Endothelial cell of umbilical vein (primary cell): Measurements from ENCODE around the gene COBLL1. TPM values are rescaled to one million over a fixed set of nuclear protein-coding genes. Genes with fewer than 3 reads are reported as not detected.

Experiments
- BruUV-seq: library from RNA; stranded (reverse); fragments of 400-500 nt; replicated peaks from 2 replicates; lab custom pipeline; 2021; lab: Mats Ljungman, UMichigan
- CTCF ChIA-PET: fragments of 300-600, 350-600 bp; sonication (Branson Sonifier 250); formaldehyde crosslinking; loops from one replicate; lab custom pipeline; 2021; ENCODE audit warnings: antibody characterized with exemption, inconsistent platforms; lab: Charles Lee
- POLR2A ChIA-PET: fragments of 300-600, 350-600 bp; sonication (Branson Sonifier 250); formaldehyde crosslinking; loops from one replicate; lab custom pipeline; 2021; ENCODE audit warnings: antibody characterized with exemption, inconsistent platforms; lab: Charles Lee
- DNase-seq: peaks from one replicate; pipeline ENCODE4 v3.0.0-alpha.2; 2011; ENCODE audit warnings: low read depth, low spot score
- FAIRE-seq: peaks from 2 replicates; lab custom pipeline; 2011; peaks lifted over from hg19 to GRCh38; lab: Jason Lieb, UNC
- H2AFZ ChIP-seq: 2 replicates; pipeline ENCODE4 v1.6.0; 2012; ENCODE audit warnings: low read depth, low read length, control low read depth, inconsistent platforms
- H3K27ac ChIP-seq: 2 replicates; pipeline ENCODE4 v1.5.1; 2011; ENCODE audit warnings: low read depth, mild to moderate bottlenecking, control low read depth, low read length, moderate library complexity; ENCODE audit not compliant: insufficient read depth
- H3K27me3 ChIP-seq, 2 experiments: 2 replicates each; pipeline versions ENCODE4 v1.6.0 to v1.6.1; 2011; ENCODE audit warnings: low read length in 2 of 2, mixed read lengths in 1 of 2; ENCODE audit not compliant: control insufficient read depth in 2 of 2, insufficient read depth in 2 of 2
- H3K36me3 ChIP-seq, 2 experiments: 2 replicates in 1 of 2; 3 replicates in 1 of 2; pipeline ENCODE4 v1.5.1; 2011; ENCODE audit warnings: low read length in 2 of 2, mild to moderate bottlenecking in 1 of 2, moderate library complexity in 1 of 2; ENCODE audit not compliant: control insufficient read depth in 2 of 2, insufficient read depth in 2 of 2; ENCODE audit errors: extremely low read depth in 1 of 2
- H3K4me1 ChIP-seq: 3 replicates; pipeline ENCODE4 v1.5.1; 2011; ENCODE audit warnings: mild to moderate bottlenecking, low read length; ENCODE audit not compliant: control insufficient read depth, insufficient read depth; ENCODE audit errors: extremely low read depth
- H3K4me2 ChIP-seq: 2 replicates; pipeline ENCODE4 v1.6.1; 2011; ENCODE audit warnings: low read length, control low read depth, mixed read lengths; ENCODE audit not compliant: insufficient read depth
- H3K4me3 ChIP-seq, 3 experiments: fragments of 200-600 bp in 1 of 3; sonication (generic), shearing (Covaris generic) in 1 of 3; replicated peaks in 1 of 3; 2 replicates each; pipeline ENCODE4 v1.5.1; 2011 to 2016; ENCODE audit warnings: control low read depth in 3 of 3, low read length in 3 of 3, mild to moderate bottlenecking in 2 of 3, inconsistent platforms in 1 of 3, low read depth in 1 of 3, moderate library complexity in 1 of 3; ENCODE audit not compliant: insufficient read depth in 1 of 3
- H3K79me2 ChIP-seq: 2 replicates; pipeline ENCODE4 v1.6.0; 2012; ENCODE audit warnings: low read length, inconsistent platforms; ENCODE audit not compliant: control insufficient read depth, insufficient read depth
- H3K9ac ChIP-seq: replicated peaks from 2 replicates; pipeline ENCODE3; 2011; ENCODE audit warnings: low read length, control low read depth; ENCODE audit not compliant: insufficient read depth; ENCODE audit errors: extremely low read depth
- H3K9me1 ChIP-seq: replicated peaks from 3 replicates; pipeline ENCODE4 v1.6.0; 2011; ENCODE audit warnings: mild to moderate bottlenecking, low read length; ENCODE audit not compliant: control insufficient read depth, insufficient read depth; ENCODE audit errors: extremely low read depth
- H3K9me3 ChIP-seq: replicated peaks from 2 replicates; pipeline ENCODE4 v1.5.1; 2012; ENCODE audit warnings: low read length, inconsistent platforms; ENCODE audit not compliant: control insufficient read depth, insufficient read depth
- H4K20me1 ChIP-seq: replicated peaks from 2 replicates; pipeline ENCODE3; 2011; ENCODE audit warnings: mild to moderate bottlenecking, low read length; ENCODE audit not compliant: control insufficient read depth, insufficient read depth; ENCODE audit errors: extremely low read depth
- EZH2 ChIP-seq: IDR thresholded peaks from 2 replicates; pipeline ENCODE4 v1.6.1; 2012; ENCODE audit warnings: borderline replicate concordance, low read depth, mild to moderate bottlenecking, moderate library complexity, low read length, inconsistent platforms; ENCODE audit not compliant: severe bottlenecking
- FOS ChIP-seq: IDR thresholded peaks from 2 replicates; pipeline ENCODE4 v1.6.1; 2011; ENCODE audit warnings: mild to moderate bottlenecking, low read length, moderate library complexity, borderline replicate concordance; ENCODE audit not compliant: insufficient read depth
- GATA2 ChIP-seq: IDR thresholded peaks from 2 replicates; pipeline ENCODE4 v1.7.0; 2011; ENCODE audit warnings: low read depth, mild to moderate bottlenecking, moderate library complexity, mixed read lengths, low read length; ENCODE audit not compliant: insufficient read length, insufficient read depth
- JUN ChIP-seq: IDR thresholded peaks from 2 replicates; pipeline ENCODE4 v1.6.1; 2011; ENCODE audit warnings: borderline replicate concordance, low read depth; ENCODE audit not compliant: insufficient read length, insufficient read depth
- MYC ChIP-seq: IDR thresholded peaks from one replicate; pipeline ENCODE4 v1.6.1; 2011; ENCODE audit warnings: mild to moderate bottlenecking, low read depth, low read length
- POLR2A ChIP-seq: IDR thresholded peaks from 2 replicates; pipeline ENCODE4 v1.6.1; 2012; ENCODE audit warnings: low read depth, mild to moderate bottlenecking, control low read depth, low read length
- POLR2AphosphoS5 ChIP-seq: IDR thresholded peaks from 2 replicates; pipeline ENCODE4 v1.6.1; 2012; ENCODE audit warnings: low read depth, mild to moderate bottlenecking, control low read depth, low read length, moderate library complexity; ENCODE audit not compliant: insufficient read depth
- dilution Hi-C: fragments of 300-500 bp; cut with MboI; formaldehyde crosslinking; loops from one replicate; pipeline ENCODE4 v1.15.0; 2019; ENCODE audit warnings: low sequenced_read_pairs; ENCODE audit not compliant: extremely low pct_ligation_motif_present
- intact Hi-C: fragments of 100-400 bp; cut with micrococcal nuclease; formaldehyde crosslinking; loops from one replicate; pipeline ENCODE4 v1.10.0; 2022
- polyA plus RNA-seq, 4 experiments: library from polyadenylated mRNA; depleted of rRNA in 3 of 4; stranded (reverse) in 3 of 4; unstranded in 1 of 4; fragments of >200 nt; gene quantifications; 2 replicates each; pipeline versions ENCODE4 v1.2.1 to v1.2.3, GENCODE V29; 2011 to 2012; ENCODE audit warnings: missing spikeins in 1 of 4
- total RNA-seq: library from RNA; stranded (reverse); gene quantifications from 2 replicates; pipeline ENCODE4 v1.2.3, GENCODE V29; 2021
- TF ChIP-seq, protein P1 (sequence below), 2 donors: IDR thresholded peaks; 1 replicate in 1 of 2; 2 replicates in 1 of 2; pipeline ENCODE4 v1.5.1; 2011; ENCODE audit warnings: low read length in 2 of 2, mild to moderate bottlenecking in 2 of 2, moderate library complexity in 2 of 2, control low read depth in 1 of 2, inconsistent platforms in 1 of 2, low read depth in 1 of 2; ENCODE audit not compliant: insufficient read depth in 1 of 2; ENCODE audit errors: extremely low read depth in 1 of 2
- TF ChIP-seq, protein P2 (sequence below): IDR thresholded peaks from 2 replicates; pipeline ENCODE4 v1.6.1; 2011; ENCODE audit not compliant: insufficient read depth, insufficient read length

Gene COBLL1
- total and polyA plus RNA-seq, 2 donors (not counting 3 experiments of a cell fraction or from before 2014, with no cell fraction given): 9.1 to 38.4 TPM

DNA sequence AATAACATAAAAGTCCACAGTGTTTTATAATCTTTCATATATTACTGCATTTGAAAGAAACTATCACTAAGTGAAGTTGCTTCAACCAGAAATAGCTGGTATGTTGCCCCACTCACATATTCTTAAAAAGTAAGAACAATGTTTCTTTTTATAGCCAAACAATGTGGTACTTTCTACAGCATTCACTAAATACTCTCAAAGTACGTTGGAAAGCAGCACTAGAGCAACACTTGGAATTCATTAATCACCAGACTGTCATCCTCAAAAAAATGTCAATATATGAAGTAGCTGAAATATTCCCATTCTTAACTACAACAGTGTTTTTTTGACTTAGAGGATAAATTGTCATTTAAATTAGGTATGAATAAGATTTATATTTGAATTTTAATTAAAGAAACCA lies 32.8 kb downstream of the COBLL1 start:
- Histone ChIP-seq H3K9ac (no peak overlapping the region), H3K9me1 (no peaks in the 10 kb centered on the region), H3K27me3 (no peaks in the 10 kb centered on the region), H2AFZ (no peak overlapping the region), H3K9me3 (no peaks in the 10 kb centered on the region), H3K36me3 (no peaks in the 10 kb centered on the region), H3K4me3 (no peak overlapping the region), H3K4me1 (no peaks in the 10 kb centered on the region), H4K20me1 (no peaks in the 10 kb centered on the region), H3K4me2 (no peak overlapping the region), H3K27ac (no peak overlapping the region), H3K79me2 (no peaks in the 10 kb centered on the region)
- ChIA-PET POLR2A (interaction anchor here (0.6 kb wide), 1 partner anchor 11 kb away, joined by 4 read pairs; no protein-coding TSS in a partner anchor), CTCF (interaction anchor here (0.9 to 2.2 kb wide), 7 partner anchors 8 to 184 kb away, joined by 3 to 9 read pairs (median 4); no protein-coding TSS in a partner anchor)
- intact Hi-C loops (loop anchor here (2.0 kb wide), 1 partner anchor 26 kb away; no protein-coding TSS in a partner anchor), dilution Hi-C loops (no loop called here)
- no peak for TF ChIP-seq FOS
- TF ChIP-seq POLR2AphosphoS5: no peak
- no peak for TF ChIP-seq GATA2
- TF ChIP-seq EZH2: no peak
- no peak for TF ChIP-seq POLR2A
- TF ChIP-seq, protein P1, sequence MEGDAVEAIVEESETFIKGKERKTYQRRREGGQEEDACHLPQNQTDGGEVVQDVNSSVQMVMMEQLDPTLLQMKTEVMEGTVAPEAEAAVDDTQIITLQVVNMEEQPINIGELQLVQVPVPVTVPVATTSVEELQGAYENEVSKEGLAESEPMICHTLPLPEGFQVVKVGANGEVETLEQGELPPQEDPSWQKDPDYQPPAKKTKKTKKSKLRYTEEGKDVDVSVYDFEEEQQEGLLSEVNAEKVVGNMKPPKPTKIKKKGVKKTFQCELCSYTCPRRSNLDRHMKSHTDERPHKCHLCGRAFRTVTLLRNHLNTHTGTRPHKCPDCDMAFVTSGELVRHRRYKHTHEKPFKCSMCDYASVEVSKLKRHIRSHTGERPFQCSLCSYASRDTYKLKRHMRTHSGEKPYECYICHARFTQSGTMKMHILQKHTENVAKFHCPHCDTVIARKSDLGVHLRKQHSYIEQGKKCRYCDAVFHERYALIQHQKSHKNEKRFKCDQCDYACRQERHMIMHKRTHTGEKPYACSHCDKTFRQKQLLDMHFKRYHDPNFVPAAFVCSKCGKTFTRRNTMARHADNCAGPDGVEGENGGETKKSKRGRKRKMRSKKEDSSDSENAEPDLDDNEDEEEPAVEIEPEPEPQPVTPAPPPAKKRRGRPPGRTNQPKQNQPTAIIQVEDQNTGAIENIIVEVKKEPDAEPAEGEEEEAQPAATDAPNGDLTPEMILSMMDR (IDR thresholded peaks at IDR 0.05; ENCODE audit: extremely low read depth in 1 of 2, insufficient read depth in 1 of 2, low read depth in 1 of 2, low read length in 2 of 2): no peak
- TF ChIP-seq MYC: no peak
- TF ChIP-seq, protein P2, sequence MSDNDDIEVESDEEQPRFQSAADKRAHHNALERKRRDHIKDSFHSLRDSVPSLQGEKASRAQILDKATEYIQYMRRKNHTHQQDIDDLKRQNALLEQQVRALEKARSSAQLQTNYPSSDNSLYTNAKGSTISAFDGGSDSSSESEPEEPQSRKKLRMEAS: no peak
- TF ChIP-seq JUN: no peak
- DNase-seq (peak; percentile 65), FAIRE-seq (no peak)
- no TSS peak for BruUV-seq
